Vagina (tissue), 1 donor: Measurements from ENCODE around the gene SFXN1. TPM values are rescaled to one million over a fixed set of nuclear protein-coding genes. Genes with fewer than 3 reads are reported as not detected.

Experiments used
- total RNA-seq: library from RNA; depleted of rRNA; stranded (reverse); fragments of >200 nt; gene quantifications from one replicate; pipeline ENCODE4 v1.2.3, GENCODE V29; 2016

SFXN1 gene
- total RNA-seq, 1 donor from 2014 or later: 88.6 TPM

Other genes with a start within 250 kb of the SFXN1 start
- gene DRD1, start 34.4 kb upstream of the SFXN1 start, total RNA-seq: not detected
- 0.98 TPM for gene HRH2, start 179.5 kb downstream of the SFXN1 start, total RNA-seq